Transverse colon (tissue), 4 donors: Measurements from ENCODE around the gene APOL1. TPM values are rescaled to one million over a fixed set of nuclear protein-coding genes. Genes with fewer than 3 reads are reported as not detected.

Source experiments
- DNase-seq: peaks from one replicate; pipeline ENCODE4 v3.0.0-alpha.2; 2019
- H3K27ac ChIP-seq, 4 donors: fragments of 200-600 bp; sonication (generic); 2 replicates each; pipeline ENCODE4 v1.5.1; 2016 to 2018; ENCODE audit warnings: inconsistent platforms in 4 of 4
- H3K27me3 ChIP-seq: fragments of 200-600 bp; sonication (generic); 2 replicates; pipeline ENCODE4 v1.5.1; 2017; ENCODE audit warnings: inconsistent platforms
- H3K36me3 ChIP-seq, 4 donors: fragments of 200-600 bp; sonication (generic); 2 replicates each; pipeline ENCODE4 v1.5.1; 2017 to 2019; ENCODE audit warnings: inconsistent platforms in 4 of 4
- H3K4me1 ChIP-seq, 4 donors: fragments of 200-600 bp; sonication (generic); 2 replicates each; pipeline ENCODE4 v1.5.1; 2017 to 2020; ENCODE audit warnings: inconsistent platforms in 4 of 4
- H3K4me3 ChIP-seq, 4 donors: fragments of 200-600 bp; sonication (generic); 1 replicate in 1 of 4; 2 replicates in 3 of 4; pipeline versions ENCODE4 v1.5.1 to v1.6.1; 2017 to 2019; ENCODE audit warnings: inconsistent platforms in 4 of 4
- H3K9me3 ChIP-seq, 2 donors: fragments of 200-600 bp; sonication (generic); 2 replicates each; pipeline ENCODE4 v1.5.1; 2017 to 2019; ENCODE audit warnings: inconsistent platforms in 2 of 2
- EP300 ChIP-seq: sonication (generic); formaldehyde crosslinking; IDR thresholded peaks from one replicate; pipeline ENCODE4 v1.6.1; 2017; ENCODE audit warnings: antibody characterized with exemption, low read depth
- POLR2A ChIP-seq: fragments of 450-650 bp; IDR thresholded peaks from one replicate; pipeline ENCODE4 v1.6.1; 2016; ENCODE audit warnings: antibody characterized with exemption, mild to moderate bottlenecking, moderate library complexity
- POLR2AphosphoS5 ChIP-seq, 3 donors: sonication (generic); formaldehyde crosslinking; IDR thresholded peaks; one replicate each; pipeline ENCODE4 v1.6.1; 2016; ENCODE audit warnings: antibody characterized with exemption in 3 of 3
- WGBS, 2 donors: methylation state at CpG; one replicate each; pipeline ENCODE4 v1.1.5; 2018; ENCODE audit warnings: low coverage in 1 of 2; 5-methylcytosine and 5-hydroxymethylcytosine counted together
- in situ Hi-C, 4 donors: fragments of 200-750 bp; cut with MboI; loops; one replicate each; pipeline versions ENCODE4 v1.15.0 to v1.15.1; 2017; ENCODE audit warnings: low sequenced_read_pairs in 3 of 4, low pct_ligation_motif_present in 1 of 4, low pct_unique_long_range_greater_than_20kb in 1 of 4
- intact Hi-C: fragments of 100-400 bp; cut with DNase I; formaldehyde crosslinking; loops from one replicate; pipeline ENCODE4 v1.15.1; 2023; ENCODE audit warnings: low total_unique reads
- total RNA-seq, 4 donors: library from RNA; depleted of rRNA; stranded (reverse); fragments of >200 nt; gene quantifications; one replicate each; pipeline ENCODE4 v1.1.0, GENCODE V29; 2016
- TF ChIP-seq, protein P1 (sequence below), 5 experiments: fragments of 200-600 bp in 3 of 5; fragments of 450-650 bp in 2 of 5; sonication (generic) in 3 of 5; IDR thresholded peaks; 1 replicate in 2 of 5; 2 replicates in 3 of 5; pipeline ENCODE4 v1.5.1; 2016 to 2017; ENCODE audit warnings: antibody characterized with exemption in 5 of 5, inconsistent platforms in 3 of 5, mild to moderate bottlenecking in 2 of 5, moderate library complexity in 1 of 5

Gene APOL1
- total RNA-seq, 4 donors from 2014 or later, result 2.2 to 19.5 (median 14.7) TPM

DNA sequence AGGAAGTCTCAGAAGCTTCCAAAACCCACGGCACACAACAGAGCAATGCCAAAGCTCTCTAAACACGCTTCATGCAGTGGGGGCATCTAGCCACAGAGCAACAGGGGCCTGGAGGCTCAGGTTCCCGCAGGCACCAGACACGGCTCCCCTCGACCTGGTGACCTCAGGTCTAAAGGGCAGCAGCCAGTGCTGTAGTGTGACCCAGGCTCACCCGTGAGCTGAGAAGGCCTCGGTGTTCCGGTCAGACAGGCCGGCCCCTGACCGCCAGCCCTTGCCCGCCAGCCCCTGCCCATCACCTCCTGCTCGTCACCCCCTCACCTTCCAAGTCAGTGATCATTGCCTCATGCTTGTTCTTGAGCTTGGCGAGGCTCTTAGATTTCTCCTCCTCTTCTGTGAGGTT lies 45.7 kb downstream of the APOL1 start:
- no peaks in the 10 kb centered on the region for H3K27me3 ChIP-seq
- peaks cover 0 to 95% (median 61%) of the 10 kb centered on the region in 4 donors for H3K36me3 ChIP-seq
- no peak for DNase-seq
- H3K27ac ChIP-seq, result peak overlapping the region in 2 of 4 donors; percentile 70 to 75
- WGBS, 2 donors, result 84% methylated on average over 13 of the region's 13 CpGs; no CpG with 5 or more reads in 1 of the 2 donors
- TF ChIP-seq EP300 (no peak), POLR2A (no peak), POLR2AphosphoS5 (IDR thresholded peaks at IDR 0.05) (peak in 1 of 3 donors; percentile 17)
- intact Hi-C loops (no loop called here), in situ Hi-C loops (no loop called here)
- peaks cover 0 to 16% (median 3%) of the 10 kb centered on the region in 4 donors for H3K4me1 ChIP-seq
- H3K9me3 ChIP-seq, result no peaks in the 10 kb centered on the region
- no peak overlapping the region for H3K4me3 ChIP-seq

DNA sequence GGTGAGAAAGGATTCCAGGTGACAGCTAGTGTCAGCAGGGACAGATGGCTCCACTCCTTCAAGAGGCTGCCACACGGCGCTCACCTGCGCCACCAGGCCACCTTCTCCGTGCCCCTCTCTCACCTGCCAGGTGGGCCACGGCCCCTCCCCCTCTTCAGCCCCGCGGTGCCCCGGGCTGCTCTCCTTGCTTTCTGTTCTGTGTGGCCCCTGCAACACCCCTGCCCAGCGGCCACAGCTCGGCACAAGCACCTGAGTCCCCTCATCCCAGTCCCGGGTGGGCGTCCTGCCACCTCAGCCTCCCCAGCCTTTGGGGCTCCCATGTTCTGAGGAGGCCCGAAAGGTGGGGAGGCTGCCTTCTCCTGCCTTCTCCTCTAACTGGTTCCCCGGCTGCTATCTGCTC lies 46.4 kb downstream of the APOL1 start:
- Histone ChIP-seq H3K4me3 (no peak overlapping the region), H3K9me3 (no peaks in the 10 kb centered on the region), H3K27ac (peak overlapping the region in 2 of 4 donors; percentile 70 to 75), H3K36me3 (peaks cover 0 to 90% (median 56%) of the 10 kb centered on the region in 4 donors), H3K4me1 (peaks cover 0 to 22% (median 7%) of the 10 kb centered on the region in 4 donors), H3K27me3 (no peaks in the 10 kb centered on the region)
- in situ Hi-C loops, result no loop called here
- no peak for TF ChIP-seq POLR2AphosphoS5 (IDR thresholded peaks at IDR 0.05)
- no peak for TF ChIP-seq EP300
- TF ChIP-seq, protein P1, sequence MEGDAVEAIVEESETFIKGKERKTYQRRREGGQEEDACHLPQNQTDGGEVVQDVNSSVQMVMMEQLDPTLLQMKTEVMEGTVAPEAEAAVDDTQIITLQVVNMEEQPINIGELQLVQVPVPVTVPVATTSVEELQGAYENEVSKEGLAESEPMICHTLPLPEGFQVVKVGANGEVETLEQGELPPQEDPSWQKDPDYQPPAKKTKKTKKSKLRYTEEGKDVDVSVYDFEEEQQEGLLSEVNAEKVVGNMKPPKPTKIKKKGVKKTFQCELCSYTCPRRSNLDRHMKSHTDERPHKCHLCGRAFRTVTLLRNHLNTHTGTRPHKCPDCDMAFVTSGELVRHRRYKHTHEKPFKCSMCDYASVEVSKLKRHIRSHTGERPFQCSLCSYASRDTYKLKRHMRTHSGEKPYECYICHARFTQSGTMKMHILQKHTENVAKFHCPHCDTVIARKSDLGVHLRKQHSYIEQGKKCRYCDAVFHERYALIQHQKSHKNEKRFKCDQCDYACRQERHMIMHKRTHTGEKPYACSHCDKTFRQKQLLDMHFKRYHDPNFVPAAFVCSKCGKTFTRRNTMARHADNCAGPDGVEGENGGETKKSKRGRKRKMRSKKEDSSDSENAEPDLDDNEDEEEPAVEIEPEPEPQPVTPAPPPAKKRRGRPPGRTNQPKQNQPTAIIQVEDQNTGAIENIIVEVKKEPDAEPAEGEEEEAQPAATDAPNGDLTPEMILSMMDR (IDR thresholded peaks at IDR 0.05), result no peak
- TF ChIP-seq POLR2A, result no peak
- no peak for DNase-seq
- intact Hi-C loops, result no loop called here
- WGBS, 2 donors, result 90% methylated on average over 14 of the region's 14 CpGs; no CpG with 5 or more reads in 1 of the 2 donors

DNA sequence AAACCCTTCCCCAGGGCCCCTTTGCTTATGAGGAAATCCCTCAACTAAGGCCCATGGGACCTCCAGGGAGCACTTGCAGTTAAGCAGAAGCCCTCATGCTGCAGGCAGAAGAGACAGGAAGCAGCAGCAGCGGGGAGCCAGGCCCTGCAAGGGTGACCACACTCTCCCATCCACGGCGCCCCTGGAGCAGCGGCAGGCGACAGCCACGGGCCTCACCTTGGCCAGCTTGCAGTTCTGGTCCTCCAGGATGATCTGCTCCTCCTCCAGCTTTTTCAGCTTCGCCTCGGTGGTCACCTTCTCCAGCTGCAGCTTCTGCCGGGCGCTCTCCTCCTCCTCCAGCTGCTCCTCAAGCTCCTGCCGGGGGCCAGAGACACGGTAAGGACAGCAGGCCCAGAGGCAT lies 47.0 kb downstream of the APOL1 start:
- TF ChIP-seq, protein P1 (IDR thresholded peaks at IDR 0.05), result no peak
- TF ChIP-seq EP300 (no peak), POLR2AphosphoS5 (IDR thresholded peaks at IDR 0.05) (no peak), POLR2A (no peak)
- Histone ChIP-seq H3K36me3 (peaks cover 0 to 90% (median 54%) of the 10 kb centered on the region in 4 donors), H3K4me3 (no peak overlapping the region), H3K27me3 (no peaks in the 10 kb centered on the region), H3K4me1 (peaks cover 0 to 28% (median 13%) of the 10 kb centered on the region in 4 donors), H3K27ac (peak overlapping the region in 3 of 4 donors; percentile 70 to 76 (median 75)), H3K9me3 (no peaks in the 10 kb centered on the region)
- in situ Hi-C loops (loop anchor here in 3 of 4 donors (10.0 kb wide), 2 partner anchors 165 to 175 kb away; no protein-coding TSS in a partner anchor), intact Hi-C loops (loop anchor here (5.0 kb wide), 1 partner anchor 172 kb away; no protein-coding TSS in a partner anchor)
- DNase-seq, result no peak
- WGBS, 2 donors, result 89% methylated on average over 12 of the region's 12 CpGs; no CpG with 5 or more reads in 1 of the 2 donors

DNA sequence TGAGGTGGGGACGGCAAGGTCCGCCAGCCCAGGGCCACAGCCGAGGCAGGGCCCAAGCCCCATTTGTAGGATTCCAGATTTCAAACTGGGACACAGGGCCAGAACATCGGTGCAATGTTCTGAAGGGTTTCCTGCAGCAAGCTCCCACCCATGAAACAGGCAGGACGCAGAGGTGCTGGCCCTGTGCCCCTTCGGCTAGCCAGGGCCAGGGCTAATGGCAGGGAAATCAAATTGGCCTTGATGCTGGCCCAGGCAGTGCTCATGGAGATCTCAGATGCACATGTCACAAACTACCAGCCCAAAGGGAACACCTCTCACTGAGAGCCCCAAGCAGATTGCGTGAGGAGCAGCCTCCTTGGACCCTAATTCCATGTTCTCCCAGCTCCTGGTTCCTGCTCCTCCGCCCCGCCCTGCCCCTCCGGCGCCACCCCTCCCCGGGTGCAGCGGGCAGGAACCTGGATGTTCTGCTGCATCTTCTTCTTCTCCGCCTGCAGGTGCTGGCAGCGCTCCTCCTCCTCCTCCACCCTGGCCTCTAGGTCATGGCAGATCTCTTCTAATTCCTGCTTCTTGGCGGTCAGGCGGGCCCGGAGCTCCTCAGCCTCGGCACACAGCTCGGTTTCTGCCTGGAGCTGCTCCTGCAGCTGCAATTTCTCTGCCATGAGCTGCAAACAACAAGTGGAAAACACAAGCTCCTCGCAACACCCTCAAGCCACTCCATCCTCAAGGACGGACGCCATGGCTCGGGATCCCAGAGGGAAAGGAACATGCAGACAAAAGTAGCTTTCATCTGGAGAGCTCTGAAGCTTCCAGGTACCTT lies 47.7 kb downstream of the APOL1 start:
- Histone ChIP-seq H3K9me3 (no peaks in the 10 kb centered on the region), H3K27ac (peak overlapping the region; percentile 44 to 76 (median 72)), H3K27me3 (no peaks in the 10 kb centered on the region), H3K4me1 (peaks cover 0 to 33% (median 13%) of the 10 kb centered on the region in 4 donors), H3K4me3 (no peak overlapping the region), H3K36me3 (peaks cover 0 to 90% (median 53%) of the 10 kb centered on the region in 4 donors)
- WGBS, 2 donors, result 88% methylated on average over 24 of the region's 24 CpGs; no CpG with 5 or more reads in 1 of the 2 donors
- intact Hi-C loops (loop anchor here (5.0 kb wide), 1 partner anchor 172 kb away; no protein-coding TSS in a partner anchor), in situ Hi-C loops (loop anchor here in 3 of 4 donors (10.0 kb wide), 2 partner anchors 164 to 174 kb away; no protein-coding TSS in a partner anchor)
- TF ChIP-seq, protein P1 (IDR thresholded peaks at IDR 0.05), result no peak
- TF ChIP-seq POLR2AphosphoS5 (IDR thresholded peaks at IDR 0.05) (no peak), EP300 (no peak), POLR2A (no peak)
- no peak for DNase-seq
